ENCODE data around the gene WDR11.
A peak's percentile ranks its signal among the peaks of the same experiment; 100 is the strongest.

WDR11 gene, protein sequence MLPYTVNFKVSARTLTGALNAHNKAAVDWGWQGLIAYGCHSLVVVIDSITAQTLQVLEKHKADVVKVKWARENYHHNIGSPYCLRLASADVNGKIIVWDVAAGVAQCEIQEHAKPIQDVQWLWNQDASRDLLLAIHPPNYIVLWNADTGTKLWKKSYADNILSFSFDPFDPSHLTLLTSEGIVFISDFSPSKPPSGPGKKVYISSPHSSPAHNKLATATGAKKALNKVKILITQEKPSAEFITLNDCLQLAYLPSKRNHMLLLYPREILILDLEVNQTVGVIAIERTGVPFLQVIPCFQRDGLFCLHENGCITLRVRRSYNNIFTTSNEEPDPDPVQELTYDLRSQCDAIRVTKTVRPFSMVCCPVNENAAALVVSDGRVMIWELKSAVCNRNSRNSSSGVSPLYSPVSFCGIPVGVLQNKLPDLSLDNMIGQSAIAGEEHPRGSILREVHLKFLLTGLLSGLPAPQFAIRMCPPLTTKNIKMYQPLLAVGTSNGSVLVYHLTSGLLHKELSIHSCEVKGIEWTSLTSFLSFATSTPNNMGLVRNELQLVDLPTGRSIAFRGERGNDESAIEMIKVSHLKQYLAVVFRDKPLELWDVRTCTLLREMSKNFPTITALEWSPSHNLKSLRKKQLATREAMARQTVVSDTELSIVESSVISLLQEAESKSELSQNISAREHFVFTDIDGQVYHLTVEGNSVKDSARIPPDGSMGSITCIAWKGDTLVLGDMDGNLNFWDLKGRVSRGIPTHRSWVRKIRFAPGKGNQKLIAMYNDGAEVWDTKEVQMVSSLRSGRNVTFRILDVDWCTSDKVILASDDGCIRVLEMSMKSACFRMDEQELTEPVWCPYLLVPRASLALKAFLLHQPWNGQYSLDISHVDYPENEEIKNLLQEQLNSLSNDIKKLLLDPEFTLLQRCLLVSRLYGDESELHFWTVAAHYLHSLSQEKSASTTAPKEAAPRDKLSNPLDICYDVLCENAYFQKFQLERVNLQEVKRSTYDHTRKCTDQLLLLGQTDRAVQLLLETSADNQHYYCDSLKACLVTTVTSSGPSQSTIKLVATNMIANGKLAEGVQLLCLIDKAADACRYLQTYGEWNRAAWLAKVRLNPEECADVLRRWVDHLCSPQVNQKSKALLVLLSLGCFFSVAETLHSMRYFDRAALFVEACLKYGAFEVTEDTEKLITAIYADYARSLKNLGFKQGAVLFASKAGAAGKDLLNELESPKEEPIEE

DNA sequence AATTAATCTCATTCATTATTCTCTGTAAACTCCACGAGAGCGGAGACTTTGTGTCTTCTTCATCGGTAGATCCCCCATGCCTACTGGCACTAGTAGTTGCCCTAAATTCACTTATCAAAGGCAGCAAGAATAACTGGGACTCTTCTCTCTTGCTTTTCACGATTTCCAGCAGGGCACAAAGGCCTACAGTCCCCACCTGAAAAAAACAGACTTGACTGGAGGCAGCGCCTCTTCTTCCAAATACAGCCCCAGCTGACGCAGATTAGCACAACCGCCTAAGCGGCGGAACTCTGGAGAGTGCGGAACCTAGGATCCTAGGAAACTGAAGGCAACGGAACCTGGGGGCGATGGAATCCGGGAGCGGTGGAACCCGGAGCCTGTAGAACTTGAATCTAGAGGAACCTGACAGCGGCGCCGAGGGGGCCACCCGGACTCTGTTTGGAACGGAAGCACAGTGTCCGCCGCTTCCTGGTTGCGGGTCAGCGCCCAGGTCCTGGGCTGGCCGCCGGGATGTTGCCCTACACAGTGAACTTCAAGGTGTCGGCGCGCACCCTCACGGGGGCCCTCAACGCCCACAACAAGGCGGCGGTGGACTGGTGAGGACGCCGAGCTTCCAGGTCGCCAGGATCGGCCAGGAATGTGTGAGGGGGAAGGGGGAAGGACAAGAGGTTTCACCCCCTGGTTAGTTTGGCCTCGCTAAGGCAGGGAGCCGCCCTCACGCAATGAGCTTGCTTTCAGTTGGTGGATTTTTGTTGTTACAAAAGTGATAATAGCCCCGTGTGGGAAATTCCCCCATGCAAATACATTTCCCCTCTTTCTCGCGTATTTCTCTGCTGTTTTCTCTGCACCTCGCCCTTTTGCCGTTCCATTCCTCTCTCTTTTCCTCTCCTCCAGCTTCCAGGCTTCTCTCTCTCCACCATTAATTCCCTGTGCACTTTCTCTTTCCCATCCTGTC lies at the start of gene WDR11:
Gene WDR11, plus strand, starts transcription at position 452 of the 955 bp plus-strand sequence. Its CDS starts 59 bp downstream, at position 511.
- DNase-seq (ENCODE audit: low read depth, low spot score): peak; percentile 79

DNA sequence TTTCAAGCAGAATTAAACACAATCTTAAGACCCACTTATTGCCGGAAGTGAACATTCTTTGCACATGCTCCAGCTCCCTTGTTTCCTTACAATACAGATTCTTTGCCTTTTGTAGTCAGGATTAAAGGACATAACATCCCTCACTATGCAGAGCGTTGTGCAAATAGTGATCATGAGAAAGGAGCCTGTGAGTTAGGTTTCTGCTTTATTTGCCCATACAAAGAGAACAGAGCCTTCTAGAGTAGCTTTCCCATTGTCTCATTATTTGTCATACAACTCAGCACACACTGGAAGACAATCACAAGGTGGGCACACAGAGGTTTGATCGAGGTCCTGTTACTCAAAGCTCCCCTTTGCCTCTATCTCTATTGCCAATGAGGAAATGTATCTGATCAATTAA lies 48.2 kb upstream of the WDR11 start:
- no peak for DNase-seq (ENCODE audit: low read depth, low spot score)

DNA sequence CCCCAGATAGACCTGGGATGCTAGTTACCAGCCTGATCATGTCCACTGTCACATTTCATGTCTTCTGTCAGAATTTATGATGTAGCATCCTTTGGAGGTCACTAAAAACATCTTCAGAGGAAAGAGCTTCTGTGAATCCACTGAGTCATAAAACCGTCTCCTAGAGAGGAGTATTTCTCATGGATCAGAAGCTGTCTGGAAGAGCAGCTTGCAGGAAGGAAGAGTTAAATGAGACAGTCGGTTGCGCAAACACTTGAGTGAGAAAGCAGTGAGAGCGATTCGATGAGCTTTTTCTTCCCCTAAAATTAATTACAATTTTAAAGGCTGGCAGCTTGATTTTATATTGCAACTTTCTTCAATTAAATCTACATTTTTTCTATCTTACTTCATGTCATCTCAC lies 47.2 kb upstream of the WDR11 start:
- no peak for DNase-seq (ENCODE audit: low read depth, low spot score)

DNA sequence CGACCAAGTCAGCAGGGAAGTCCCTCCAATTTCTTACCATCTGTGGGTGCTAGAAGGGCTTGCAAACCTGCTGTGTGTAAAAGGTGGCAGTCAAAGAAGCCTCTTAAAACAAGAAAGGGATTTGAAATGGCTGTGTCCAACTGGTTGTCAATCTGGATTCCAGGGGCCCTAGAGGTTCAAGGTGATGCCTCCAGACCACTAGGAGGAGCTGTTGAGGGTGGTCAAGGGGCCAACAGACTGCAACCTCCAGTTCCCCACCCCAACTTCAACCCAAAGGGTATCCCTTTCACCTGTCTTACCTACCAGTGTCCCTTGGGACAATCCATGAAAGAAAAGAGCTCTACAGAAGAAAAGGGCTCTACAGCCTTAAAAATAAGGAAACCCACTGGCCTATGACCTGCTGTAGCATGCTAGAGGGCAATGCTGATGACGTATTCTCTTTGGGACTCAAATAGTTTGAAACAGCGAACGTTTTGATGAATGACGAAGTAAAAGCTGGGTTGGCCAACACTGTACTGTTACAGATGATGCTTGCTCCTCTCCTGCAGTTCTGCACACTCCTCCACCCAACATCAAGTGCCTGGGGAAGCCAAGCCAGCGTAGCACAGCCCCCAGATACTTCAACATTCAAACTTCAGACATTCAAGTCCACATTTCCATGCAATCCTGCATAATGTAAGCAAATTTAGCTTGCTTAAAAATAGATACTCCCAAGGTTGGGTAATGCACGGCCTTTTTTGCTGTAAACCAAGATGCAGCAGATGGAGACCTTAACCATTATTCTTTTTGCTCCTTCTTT lies 45.9 kb upstream of the WDR11 start:
- DNase-seq (ENCODE audit: low read depth, low spot score): no peak

DNA sequence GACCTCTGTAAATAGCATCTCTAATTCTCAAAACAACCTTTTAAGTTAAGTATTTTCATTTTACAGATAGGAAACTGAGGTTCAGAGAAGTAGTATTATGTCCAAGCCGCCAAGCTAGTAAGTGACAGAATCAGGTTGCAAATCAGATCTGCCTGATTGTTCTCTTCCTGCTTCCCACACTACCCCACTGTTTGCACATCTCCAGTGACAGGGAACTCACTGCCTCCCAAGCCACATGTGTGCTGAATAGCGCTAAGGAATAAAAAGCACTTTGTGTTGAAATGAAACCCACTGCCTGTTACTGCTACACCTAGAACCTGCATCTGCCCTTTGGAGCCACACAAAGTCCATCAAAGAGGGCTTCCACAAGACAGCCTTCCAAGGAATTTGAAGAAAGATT lies 45.1 kb upstream of the WDR11 start:
- DNase-seq (ENCODE audit: low read depth, low spot score): no peak

DNA sequence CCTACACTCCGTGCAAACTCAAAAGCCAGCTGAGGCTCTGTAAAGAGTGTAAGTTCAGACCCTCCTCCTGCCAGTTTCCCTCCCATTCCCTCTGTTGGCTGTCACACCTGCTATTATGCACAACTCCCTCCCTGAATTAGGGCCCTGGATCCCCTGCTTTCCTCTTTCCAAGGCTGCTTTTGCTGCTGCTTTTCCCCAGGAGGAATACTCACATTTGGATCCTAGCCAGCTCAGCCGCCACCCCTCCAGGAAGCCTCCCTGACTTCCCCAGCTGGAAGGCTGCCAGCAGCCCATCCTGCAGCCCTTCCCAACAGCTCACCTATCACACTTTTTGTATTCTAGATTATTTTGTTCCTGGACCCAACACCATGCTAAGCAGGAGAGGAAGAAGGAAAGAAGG lies 40.9 kb upstream of the WDR11 start:
- no peak for DNase-seq (ENCODE audit: low read depth, low spot score)

DNA sequence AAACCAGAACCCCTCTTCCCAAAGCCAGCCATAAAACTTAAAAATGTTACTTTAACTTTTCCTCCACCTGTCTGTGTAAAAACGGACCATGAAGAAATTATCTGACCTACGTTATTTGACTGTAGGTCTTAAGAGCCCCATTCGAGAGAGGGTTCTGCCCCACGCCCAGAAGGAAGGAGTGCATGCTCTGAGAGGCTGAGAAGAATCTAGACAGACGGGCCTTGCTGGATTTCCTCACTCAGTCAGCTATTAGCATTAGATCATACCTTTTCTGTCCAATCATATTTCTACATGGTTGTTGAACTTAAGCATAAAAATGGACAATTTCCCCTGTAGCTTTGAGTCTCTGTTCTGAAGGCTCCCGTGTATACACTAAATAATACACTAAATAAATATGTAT lies 38.1 kb upstream of the WDR11 start:
- no peak for DNase-seq (ENCODE audit: low read depth, low spot score)

DNA sequence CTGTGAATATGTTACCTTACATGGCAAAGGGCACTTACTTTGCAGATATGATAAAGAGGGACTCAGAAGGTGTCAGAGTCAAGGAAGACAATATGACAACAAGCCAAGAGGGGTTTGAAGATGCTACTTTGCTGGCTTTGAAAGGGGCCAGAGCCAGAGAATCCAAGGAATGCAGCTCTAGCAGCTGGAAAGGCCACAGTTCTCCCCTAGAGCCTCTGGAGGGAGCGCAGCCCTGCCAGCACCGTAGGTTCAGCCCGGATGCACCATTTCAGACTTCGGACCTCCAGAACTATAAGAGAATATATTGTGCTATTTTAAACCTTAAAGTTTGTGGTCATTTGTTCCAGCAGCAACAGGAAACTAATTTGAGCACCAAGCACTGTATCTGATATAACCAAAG lies 32.9 kb upstream of the WDR11 start:
- no peak for DNase-seq (ENCODE audit: low read depth, low spot score)

DNA sequence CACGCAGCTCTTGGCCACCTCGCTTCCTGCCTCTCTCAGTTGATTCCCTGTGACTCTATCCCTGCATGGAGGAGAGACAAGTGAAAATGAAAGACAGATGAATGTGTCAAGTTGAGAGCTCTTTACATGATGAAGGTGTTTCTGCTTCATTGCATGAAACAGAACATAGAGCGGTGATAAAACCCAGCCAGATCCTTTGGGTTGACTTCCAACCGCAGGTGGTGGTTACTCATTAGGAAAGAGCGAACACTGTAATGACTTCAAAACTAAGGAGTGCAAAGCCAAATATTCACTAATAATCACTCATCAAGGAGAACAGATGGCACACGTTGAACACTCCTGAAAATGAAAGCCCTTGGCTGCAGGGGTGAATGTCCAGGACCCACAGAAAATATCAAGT lies 31.8 kb upstream of the WDR11 start:
- DNase-seq (ENCODE audit: low read depth, low spot score): no peak

DNA sequence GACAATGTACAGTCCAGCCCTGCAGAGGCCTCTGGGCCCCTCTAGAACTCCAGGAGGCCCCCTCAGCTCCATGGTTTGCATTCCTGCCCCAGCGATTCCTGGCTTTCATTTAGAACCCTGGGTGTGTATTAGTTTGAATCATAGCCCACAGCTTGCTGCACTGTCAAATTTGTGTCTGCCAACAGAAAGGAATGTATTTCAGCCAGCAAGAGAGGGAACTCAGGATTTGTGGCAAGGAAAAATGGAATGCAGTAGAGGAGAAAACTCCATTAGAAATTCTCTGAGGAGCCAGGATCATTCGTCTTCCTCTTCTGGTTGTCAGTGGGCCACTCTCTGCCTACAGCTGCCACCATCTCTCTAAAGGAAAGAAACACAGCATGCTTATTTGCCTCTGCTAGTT lies 27.9 kb upstream of the WDR11 start:
- DNase-seq (ENCODE audit: low read depth, low spot score): no peak

DNA sequence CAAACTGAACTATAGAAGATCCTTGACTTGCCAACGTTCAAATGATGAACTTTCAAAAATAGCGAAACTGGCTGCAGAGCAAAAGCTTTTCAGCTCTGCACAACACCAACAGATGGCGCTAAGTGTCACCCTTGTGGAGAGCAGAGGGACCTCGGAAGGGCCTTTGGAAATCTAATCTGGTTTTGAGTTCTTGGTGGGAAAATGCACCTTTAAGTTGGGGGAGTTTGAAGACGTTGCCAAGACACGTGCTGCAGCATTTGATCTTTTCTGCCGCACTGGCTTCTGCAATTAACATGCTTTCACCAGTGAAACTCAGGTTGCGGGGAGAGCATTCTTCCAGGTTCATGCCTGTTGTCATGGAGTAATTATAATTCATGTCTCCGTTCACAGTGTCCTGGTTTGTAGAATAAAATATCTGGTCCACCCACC lies 26.3 kb upstream of the WDR11 start:
- no peak for DNase-seq (ENCODE audit: low read depth, low spot score)

DNA sequence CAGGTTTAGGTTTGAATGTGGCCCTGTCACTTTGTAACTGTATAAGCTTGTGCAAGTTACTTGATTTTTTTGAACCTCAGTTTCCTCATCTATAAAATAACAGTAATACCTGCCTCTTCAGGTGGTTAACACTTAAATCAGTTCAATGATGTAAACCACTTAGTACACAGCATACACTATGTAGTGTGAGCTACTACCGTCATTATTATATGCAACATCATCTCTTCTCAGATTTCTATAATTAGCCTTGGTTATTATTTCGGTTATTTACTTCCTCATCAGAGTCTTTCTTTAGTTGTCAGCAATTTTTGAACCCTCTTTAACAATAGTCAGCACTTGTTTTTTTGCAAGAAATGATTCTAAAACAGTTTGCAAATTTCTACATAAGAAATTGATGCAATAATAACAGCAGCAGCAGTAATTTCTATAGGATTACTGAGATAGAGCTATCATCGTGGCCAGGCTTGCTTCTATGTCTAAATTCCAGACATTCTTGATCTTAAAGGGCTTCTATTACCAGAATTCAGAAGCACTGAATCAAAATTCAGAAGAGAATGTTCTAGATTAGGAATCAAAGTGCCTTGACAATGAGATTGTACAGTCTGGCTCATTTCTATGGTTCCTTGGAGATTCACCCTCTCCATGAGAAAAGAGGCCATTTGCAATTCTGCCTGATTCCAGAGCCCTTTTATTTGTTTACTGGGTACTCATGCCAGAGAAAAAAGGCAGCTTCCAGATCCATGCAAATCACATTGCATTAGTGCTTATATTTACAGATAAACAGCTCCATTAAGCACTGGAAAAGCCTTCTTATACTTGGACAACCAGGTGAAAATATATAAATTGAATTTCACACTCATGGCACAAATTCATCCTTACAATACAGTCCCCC lies 25.0 kb upstream of the WDR11 start:
- DNase-seq (ENCODE audit: low read depth, low spot score): no peak

DNA sequence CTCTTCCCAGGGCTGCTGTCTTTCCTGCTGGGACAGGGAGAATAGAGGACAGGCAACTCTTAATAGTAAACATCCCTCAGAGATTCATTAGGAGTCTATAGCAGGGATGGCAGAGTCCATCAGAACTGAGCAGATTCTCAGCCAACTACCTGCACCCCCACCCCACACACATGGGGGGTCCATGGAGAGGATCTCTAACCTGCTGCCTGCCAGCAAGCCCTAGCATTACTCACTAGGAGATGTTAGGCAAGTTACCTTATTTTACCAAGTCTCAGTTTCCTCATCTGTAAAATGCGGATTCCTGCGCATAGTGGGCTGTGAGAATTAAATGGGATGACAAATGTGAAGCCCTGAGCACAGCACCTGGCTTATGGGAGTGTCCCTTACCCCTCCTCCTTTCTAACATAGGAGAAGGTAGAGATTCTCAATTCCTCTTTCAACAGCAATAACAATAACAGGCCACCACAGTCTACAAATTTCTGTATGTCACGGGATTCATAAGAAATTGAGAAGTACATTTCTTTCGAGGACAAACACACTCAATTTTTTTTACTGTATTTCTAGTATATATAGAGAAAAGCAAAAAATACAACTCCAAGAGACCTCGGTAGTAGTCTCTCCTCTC lies 23.8 kb upstream of the WDR11 start:
- no peak for DNase-seq (ENCODE audit: low read depth, low spot score)

DNA sequence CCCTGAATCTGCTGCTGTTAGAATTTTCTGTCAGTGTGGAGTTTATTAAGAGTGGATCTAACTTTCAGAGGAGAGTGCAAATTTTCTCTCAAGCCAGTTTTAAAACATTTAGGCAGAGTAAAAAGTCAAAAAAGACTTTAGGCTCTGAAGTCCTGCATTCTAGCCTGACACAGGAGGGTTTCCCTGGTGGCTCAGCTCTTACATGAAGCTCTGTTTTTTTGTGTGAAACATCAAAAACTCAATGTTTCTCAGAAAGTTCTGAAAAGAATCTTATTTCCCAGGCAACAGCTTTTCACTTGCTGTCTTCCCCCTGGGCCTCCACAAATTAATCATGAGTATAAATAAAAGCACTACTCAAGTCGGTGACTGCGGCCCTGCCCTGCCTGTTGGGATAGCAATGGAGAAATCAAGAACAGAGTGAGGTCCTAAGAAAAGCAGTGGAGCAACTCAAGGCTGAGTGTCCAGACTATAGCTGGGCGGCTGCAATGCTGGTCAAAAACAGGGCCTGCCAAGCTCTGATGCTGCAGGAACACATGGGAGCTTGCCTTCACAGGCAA lies 22.3 kb upstream of the WDR11 start:
- no peak for DNase-seq (ENCODE audit: low read depth, low spot score)

DNA sequence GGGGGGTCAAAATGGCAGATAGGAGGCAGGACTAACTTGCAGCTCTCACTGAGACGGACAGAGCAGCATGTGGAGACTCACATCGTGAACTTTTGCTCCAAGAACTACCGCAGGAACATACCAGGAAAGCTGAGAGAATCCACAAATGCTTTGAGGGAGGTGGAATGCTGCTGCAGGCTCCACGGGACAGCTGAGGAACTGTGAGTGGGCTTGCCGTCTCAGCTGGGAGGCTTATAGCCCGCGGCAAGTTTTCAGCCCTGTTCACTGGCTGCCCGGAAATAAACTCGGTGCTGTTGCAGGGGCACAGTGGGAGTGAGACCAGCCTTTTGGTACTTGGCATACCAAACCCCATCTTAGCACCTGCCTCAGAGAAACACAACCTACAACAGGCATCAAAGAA lies 19.1 kb upstream of the WDR11 start:
- DNase-seq (ENCODE audit: low read depth, low spot score): no peak

DNA sequence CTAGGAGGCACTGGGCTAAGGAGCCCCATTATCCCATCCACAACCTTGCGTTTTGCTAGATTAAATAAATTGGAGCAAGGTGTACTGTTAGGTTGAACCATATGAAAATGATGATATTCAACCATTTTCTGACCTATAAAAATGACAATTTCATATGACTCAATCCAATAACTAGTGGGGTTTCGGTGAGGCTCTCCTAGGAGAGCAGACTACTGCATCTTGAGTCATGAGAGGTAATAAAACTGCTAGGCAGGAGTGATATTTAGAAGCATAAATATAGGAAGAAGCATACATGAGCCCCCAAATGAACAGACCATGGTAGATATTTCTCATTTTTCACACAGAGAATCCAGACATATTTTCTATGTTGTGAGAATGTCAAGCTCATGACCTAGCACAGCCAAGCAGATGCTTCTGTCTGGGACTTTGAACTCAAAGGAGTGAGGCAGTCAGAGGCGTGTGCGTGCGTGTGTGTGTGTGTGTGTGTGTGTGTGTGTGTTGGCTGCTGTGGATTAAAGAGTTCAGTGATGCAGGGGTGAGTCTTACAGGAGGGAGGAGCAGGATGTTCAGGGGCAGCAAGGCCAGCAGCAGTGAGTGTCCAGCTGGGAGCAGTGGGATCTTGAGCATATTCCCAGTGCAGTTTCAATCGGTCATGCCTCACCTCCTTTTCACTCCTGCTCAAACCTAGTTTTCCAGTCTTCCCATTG lies 17.8 kb upstream of the WDR11 start:
- DNase-seq (ENCODE audit: low read depth, low spot score): no peak

DNA sequence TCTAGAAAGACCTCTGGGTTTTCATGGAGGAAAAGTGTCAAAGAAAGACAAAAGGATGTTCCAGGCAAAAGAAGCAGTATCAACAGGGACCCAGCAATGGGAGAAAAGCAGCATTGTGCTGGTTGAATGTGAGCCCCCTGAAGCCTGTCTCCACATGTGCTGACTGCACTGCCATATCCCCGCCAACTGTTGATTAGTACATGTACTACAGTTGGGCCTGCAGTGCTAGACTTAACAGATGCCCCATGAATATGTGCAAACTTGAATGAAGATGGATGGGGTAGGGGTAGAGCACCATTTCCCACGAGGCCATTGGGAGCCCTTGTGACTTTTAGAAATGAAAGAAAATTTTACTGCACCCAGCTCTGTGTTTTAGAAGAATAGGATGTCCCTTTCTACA lies 15.6 kb upstream of the WDR11 start:
- no peak for DNase-seq (ENCODE audit: low read depth, low spot score)

DNA sequence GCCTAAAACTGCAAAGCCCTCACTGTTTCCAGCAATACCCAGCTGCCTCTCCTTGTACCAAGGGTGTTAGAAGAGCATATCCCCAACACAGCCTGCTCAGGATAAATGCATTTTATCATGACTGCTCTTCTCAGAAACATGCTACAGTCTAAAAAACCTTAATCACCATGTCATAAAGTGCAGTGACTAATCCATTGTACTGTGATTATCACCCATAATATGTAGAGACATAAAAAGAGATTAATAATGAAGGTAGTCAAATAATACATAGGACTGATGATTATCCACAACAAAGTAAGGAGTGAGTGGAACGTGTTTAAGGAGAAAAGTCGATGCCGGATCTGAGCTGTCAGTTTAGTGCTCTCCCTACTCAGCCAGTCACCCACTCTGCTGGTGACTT lies 12.2 kb upstream of the WDR11 start:
- no peak for DNase-seq (ENCODE audit: low read depth, low spot score)
